Measurements from ENCODE around the gene ADAP1.

- TF ChIP-seq EZH2phosphoT487 (IDR thresholded peaks at IDR 0.05; ENCODE audit: insufficient read depth, low read depth) (no peak), EZH2 (IDR thresholded peaks at IDR 0.05; ENCODE audit: insufficient read depth, poor library complexity, severe bottlenecking) (no peak)
Measured at GRCh38 chr7:977326-978048, 23.0 kb upstream of the ADAP1 start.
